Neural cell (in vitro differentiated cells): Measurements from ENCODE around the gene PSMD3.
"Not testable (repeated sequence)": the region's sequence is repeated elsewhere in the genome, so short reads cannot be mapped to it uniquely, and the experiment has no call there.

Experiments used
- CTCF ChIP-seq: fragments of 450-650 bp; IDR thresholded peaks from 2 replicates; pipeline ENCODE4 v1.5.1; 2014; ENCODE audit warnings: antibody characterized with exemption, mild to moderate bottlenecking, moderate library complexity; ENCODE audit not compliant: poor library complexity, severe bottlenecking
- EP300 ChIP-seq: fragments of 450-650 bp; conservative IDR thresholded peaks from 2 replicates; pipeline ENCODE4 v1.6.1; 2014; ENCODE audit warnings: antibody characterized with exemption, mild to moderate bottlenecking, moderate library complexity; ENCODE audit not compliant: poor library complexity, severe bottlenecking
- EZH2 ChIP-seq: fragments of 200-600, 300-800 bp; shearing (Covaris generic), sonication (generic); IDR thresholded peaks from 2 replicates; pipeline ENCODE4 v1.6.1; 2014; ENCODE audit warnings: antibody characterized with exemption, low read length, borderline replicate concordance, mild to moderate bottlenecking; ENCODE audit not compliant: insufficient read depth, poor library complexity, severe bottlenecking
- MXI1 ChIP-seq: fragments of 450-650 bp; conservative IDR thresholded peaks from 2 replicates; pipeline ENCODE4 v1.6.1; 2014; ENCODE audit warnings: antibody characterized with exemption, mild to moderate bottlenecking; ENCODE audit not compliant: poor library complexity, severe bottlenecking
- POLR2AphosphoS5 ChIP-seq: IDR thresholded peaks from 2 replicates; pipeline ENCODE4 v1.6.1; 2012

GRCh38 chr17:39948489-39948828 is 32.1 kb upstream of the PSMD3 start:
- TF ChIP-seq EZH2, CTCF, POLR2AphosphoS5, EP300, MXI1: not testable (repeated sequence)
